WERI-Rb-1 (cell line): ENCODE measurements around the gene PITPNC1.

Experiments
- DNase-seq: peaks from one replicate; pipeline ENCODE4 v3.0.0-alpha.2; 2020
- H3K27ac ChIP-seq: fragments of 250-450 bp; sonication (Bioruptor Pico); 2 replicates; pipeline ENCODE4 v1.5.1; 2020; ENCODE audit warnings: mild to moderate bottlenecking, moderate library complexity
- H3K27me3 ChIP-seq: fragments of 250-450 bp; sonication (Bioruptor Pico); 2 replicates; pipeline ENCODE4 v1.5.1; 2021; ENCODE audit warnings: mild to moderate bottlenecking, low read depth, moderate library complexity; ENCODE audit not compliant: insufficient read depth, severe bottlenecking
- H3K36me3 ChIP-seq: fragments of 250-450 bp; sonication (Bioruptor Pico); 2 replicates; pipeline ENCODE4 v1.5.1; 2020; ENCODE audit warnings: mild to moderate bottlenecking, moderate library complexity
- H3K4me3 ChIP-seq: 2 replicates; pipeline ENCODE4 v1.5.1; 2011; ENCODE audit warnings: low read depth, mild to moderate bottlenecking, control low read depth, low read length
- H3K9me3 ChIP-seq: fragments of 250-450 bp; sonication (Bioruptor Pico); 2 replicates; pipeline ENCODE4 v1.5.1; 2021; ENCODE audit warnings: mild to moderate bottlenecking, moderate library complexity; ENCODE audit not compliant: severe bottlenecking
- CTCF ChIP-seq: IDR thresholded peaks from 2 replicates; pipeline ENCODE4 v1.5.1; 2011; ENCODE audit warnings: low read depth, mild to moderate bottlenecking, control low read depth, inconsistent platforms, low read length

The PITPNC1 gene

DNA sequence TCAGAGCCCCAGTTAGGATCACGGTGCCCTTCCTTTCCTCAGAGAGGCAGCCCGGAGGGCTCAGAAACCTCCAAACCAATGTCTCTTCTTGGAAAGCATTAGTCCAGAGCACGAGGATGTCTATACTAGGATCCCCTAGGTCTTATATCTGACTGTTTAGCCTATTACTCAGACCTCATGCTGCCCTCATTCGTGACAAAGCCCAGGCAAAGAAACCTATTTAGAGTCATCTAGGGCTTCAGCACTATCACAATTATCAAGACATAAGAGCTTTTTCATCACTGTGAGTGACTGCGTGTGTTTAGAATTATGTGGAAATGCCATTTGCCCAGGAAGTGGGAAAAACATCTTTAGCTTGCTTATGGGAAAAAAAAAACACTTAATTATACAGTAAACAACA lies 180.8 kb downstream of the PITPNC1 start:
- peak; percentile 61 for DNase-seq
- no peaks in the 10 kb centered on the region for H3K27me3 ChIP-seq
- H3K27ac ChIP-seq, result peak overlapping the region; percentile 36
- H3K4me3 ChIP-seq, result peak overlapping the region; percentile 19
- H3K36me3 ChIP-seq, result no peaks in the 10 kb centered on the region; the same call in 1 of the 2 replicates
- no peaks in the 10 kb centered on the region for H3K9me3 ChIP-seq
- TF ChIP-seq CTCF, result no peak

- no peak for TF ChIP-seq CTCF
- peak; percentile 80 for DNase-seq
- Histone ChIP-seq H3K4me3 (no peak overlapping the region), H3K27me3 (no peaks in the 10 kb centered on the region), H3K9me3 (no peaks in the 10 kb centered on the region), H3K27ac (peak overlapping the region; percentile 38), H3K36me3 (no peaks in the 10 kb centered on the region)
These were observed 181.8 kb downstream of the PITPNC1 start for GRCh38 chr17:67558740-67559380.

GRCh38 chr17:67559381-67559966 lies 182.4 kb downstream of the PITPNC1 start:
- Histone ChIP-seq H3K27ac (peak overlapping the region; percentile 38), H3K4me3 (no peak overlapping the region), H3K9me3 (no peaks in the 10 kb centered on the region), H3K36me3 (no peaks in the 10 kb centered on the region), H3K27me3 (no peaks in the 10 kb centered on the region)
- TF ChIP-seq CTCF, result peak; percentile 63
- DNase-seq, result peak; percentile 71

DNA sequence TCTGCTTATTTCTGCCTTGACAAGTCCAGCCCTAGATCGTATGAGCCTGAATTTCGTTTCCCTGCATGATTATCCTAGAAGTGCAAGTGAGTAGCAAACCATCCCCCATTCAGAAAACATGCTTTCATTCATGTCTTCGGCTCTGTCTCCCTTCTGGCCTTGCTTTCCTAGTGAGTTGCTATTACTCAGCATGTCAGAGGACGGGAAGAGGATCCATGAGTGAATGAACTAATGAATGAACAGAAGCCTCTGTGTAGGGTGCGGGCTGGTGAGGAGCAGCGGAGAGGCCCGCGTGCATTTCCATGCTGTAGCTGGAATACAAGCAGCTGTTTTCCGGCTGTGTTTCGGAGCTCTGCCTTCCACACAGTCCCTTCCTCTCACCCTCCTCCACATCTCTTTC lies 184.9 kb downstream of the PITPNC1 start:
- Histone ChIP-seq H3K9me3 (no peaks in the 10 kb centered on the region), H3K27me3 (no peaks in the 10 kb centered on the region), H3K27ac (no peak overlapping the region), H3K4me3 (no peak overlapping the region), H3K36me3 (no peaks in the 10 kb centered on the region)
- TF ChIP-seq CTCF, result no peak
- DNase-seq, result no peak

DNA sequence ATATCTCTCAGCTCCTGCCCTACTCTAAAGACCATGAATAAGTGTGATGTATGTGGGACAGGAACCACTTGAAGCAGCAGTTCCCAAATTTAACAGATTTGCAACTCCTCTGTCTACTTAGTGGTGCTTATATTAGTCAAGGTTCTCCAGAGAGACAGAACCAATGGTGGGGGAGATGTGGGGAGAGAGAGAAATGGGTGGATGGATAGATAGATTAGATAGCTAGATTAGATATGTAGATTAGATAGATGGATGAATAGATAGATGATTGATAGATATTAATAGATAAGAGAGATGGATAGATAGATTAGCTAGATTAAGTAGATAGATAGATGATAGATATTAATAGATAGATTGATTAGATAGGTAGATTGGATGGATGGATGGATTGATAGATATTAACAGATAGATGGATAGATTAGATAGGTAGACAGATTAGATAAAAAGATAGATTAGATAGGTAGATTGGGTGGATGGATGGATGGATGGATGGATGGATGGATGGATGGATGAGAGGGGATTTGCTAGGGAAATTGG lies 186.7 kb downstream of the PITPNC1 start:
- Histone ChIP-seq H3K27me3 (no peaks in the 10 kb centered on the region), H3K4me3 (no peak overlapping the region), H3K9me3 (no peaks in the 10 kb centered on the region), H3K36me3 (no peaks in the 10 kb centered on the region), H3K27ac (no peak overlapping the region)
- no peak for TF ChIP-seq CTCF
- DNase-seq, result no peak
